Memory B cell (primary cell): ENCODE data around the gene MBD4.
A peak's percentile ranks its signal among the peaks of the same experiment; 100 is the strongest.
"Not testable (repeated sequence)": the region's sequence is repeated elsewhere in the genome, so short reads cannot be mapped to it uniquely, and the experiment has no call there.

Source experiments
- ATAC-seq: fragments of 150-1000 bp; cut with Tn5 transposase; 2 replicates; pipeline ENCODE4 v1.10.0; 2021; ENCODE audit warnings: low read depth, mild to moderate bottlenecking, moderate library complexity
- DNase-seq, 2 donors: peaks; one replicate each; pipeline ENCODE4 v3.0.0; 2022; ENCODE audit warnings: low spot score in 2 of 2
- H3K27ac Mint-ChIP-seq: one replicate; pipeline ENCODE4 v1.8.0; 2022; ENCODE audit warnings: mild to moderate bottlenecking, moderate library complexity, mixed read lengths
- H3K27me3 Mint-ChIP-seq: one replicate; pipeline ENCODE4 v1.8.0; 2022; ENCODE audit warnings: mixed read lengths
- H3K36me3 Mint-ChIP-seq: one replicate; pipeline ENCODE4 v1.8.0; 2022; ENCODE audit warnings: mild to moderate bottlenecking, mixed read lengths
- H3K4me1 Mint-ChIP-seq: one replicate; pipeline ENCODE4 v1.8.0; 2022; ENCODE audit warnings: mixed read lengths
- H3K4me3 Mint-ChIP-seq: one replicate; pipeline ENCODE4 v1.8.0; 2022; ENCODE audit warnings: mild to moderate bottlenecking, moderate library complexity, mixed read lengths
- H3K9me3 Mint-ChIP-seq: one replicate; pipeline ENCODE4 v1.8.0; 2022; ENCODE audit warnings: mixed read lengths

MBD4 gene

GRCh38 chr3:129384103-129384502 is 55.6 kb downstream of the MBD4 start:
- H3K36me3 Mint-ChIP-seq = peaks cover 14% of the 10 kb centered on the region
- H3K4me3 Mint-ChIP-seq, H3K4me1 Mint-ChIP-seq, ATAC-seq, DNase-seq, H3K9me3 Mint-ChIP-seq, H3K27ac Mint-ChIP-seq, H3K27me3 Mint-ChIP-seq: not testable (repeated sequence)

GRCh38 chr3:129383292-129383860 is 56.4 kb downstream of the MBD4 start:
- Mint-ChIP-seq H3K4me3 (no peak overlapping the region), H3K36me3 (peaks cover 14% of the 10 kb centered on the region), H3K27ac (no peak overlapping the region), H3K27me3 (no peaks in the 10 kb centered on the region), H3K9me3 (no peaks in the 10 kb centered on the region), H3K4me1 (peaks cover 9% of the 10 kb centered on the region)
- ATAC-seq = peak; percentile 99
- peak; percentile 38 to 40 for DNase-seq

- H3K4me3 Mint-ChIP-seq = no peak overlapping the region
- no peak overlapping the region for H3K27ac Mint-ChIP-seq
- H3K4me1 Mint-ChIP-seq = peaks cover 9% of the 10 kb centered on the region
- H3K27me3 Mint-ChIP-seq = no peaks in the 10 kb centered on the region
- ATAC-seq = no peak
- H3K36me3 Mint-ChIP-seq = peaks cover 7% of the 10 kb centered on the region
- no peaks in the 10 kb centered on the region for H3K9me3 Mint-ChIP-seq
- DNase-seq = no peak
Measured at GRCh38 chr3:129382366-129382765, 57.4 kb downstream of the MBD4 start.
